ENCODE measurements around the gene TMEM217. TPM values are rescaled to one million over a fixed set of nuclear protein-coding genes. Genes with fewer than 3 reads are reported as not detected.

Gene TMEM217
- total RNA-seq, 1 donor = 3.3 TPM

DNA sequence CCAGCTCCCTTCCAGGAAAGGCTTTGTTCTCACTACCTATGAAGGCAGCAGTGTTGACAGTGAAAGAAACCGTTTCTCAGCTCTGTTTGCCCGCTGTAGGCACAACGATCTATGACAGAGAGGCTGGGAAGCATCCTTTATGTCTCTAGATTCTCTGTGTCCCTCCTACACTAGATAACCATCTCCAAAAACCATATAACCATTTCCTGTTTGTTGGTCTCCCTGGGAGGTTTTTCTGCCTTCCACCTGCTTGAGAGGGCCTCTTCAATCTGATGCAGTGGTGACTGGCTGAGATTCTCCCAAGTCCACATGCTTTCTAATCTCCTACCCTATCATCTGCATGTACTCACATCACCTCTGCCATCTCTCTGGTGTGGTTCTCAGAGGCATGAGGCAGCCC, 32.0 kb upstream of the TMEM217 start:
- Histone ChIP-seq H3K4me1 (ENCODE audit: insufficient read depth, low read length) (no peaks in the 10 kb centered on the region), H3K36me3 (ENCODE audit: insufficient read depth, low read length) (peaks cover 48% of the 10 kb centered on the region), H2AFZ (ENCODE audit: low read length) (no peak overlapping the region), H3K27ac (ENCODE audit: low read depth, low read length) (no peak overlapping the region), H3K9me3 (ENCODE audit: low read depth, low read length) (no peaks in the 10 kb centered on the region), H3K27me3 (ENCODE audit: insufficient read depth, low read length) (no peaks in the 10 kb centered on the region), H3K4me2 (ENCODE audit: insufficient read depth, low read length) (no peak overlapping the region), H3K79me2 (ENCODE audit: insufficient read depth, low read length) (no peaks in the 10 kb centered on the region), H3K4me3 (ENCODE audit: insufficient read depth, low read length) (no peak overlapping the region), H4K20me1 (ENCODE audit: insufficient read depth, low read length) (peaks cover 3% of the 10 kb centered on the region)
- DNase-seq (ENCODE audit: insufficient read length, low spot score, missing footprints) = no peak
- no peak for TF ChIP-seq CTCF (IDR thresholded peaks at IDR 0.05; ENCODE audit: extremely low read depth, low read depth, low read length)

DNA sequence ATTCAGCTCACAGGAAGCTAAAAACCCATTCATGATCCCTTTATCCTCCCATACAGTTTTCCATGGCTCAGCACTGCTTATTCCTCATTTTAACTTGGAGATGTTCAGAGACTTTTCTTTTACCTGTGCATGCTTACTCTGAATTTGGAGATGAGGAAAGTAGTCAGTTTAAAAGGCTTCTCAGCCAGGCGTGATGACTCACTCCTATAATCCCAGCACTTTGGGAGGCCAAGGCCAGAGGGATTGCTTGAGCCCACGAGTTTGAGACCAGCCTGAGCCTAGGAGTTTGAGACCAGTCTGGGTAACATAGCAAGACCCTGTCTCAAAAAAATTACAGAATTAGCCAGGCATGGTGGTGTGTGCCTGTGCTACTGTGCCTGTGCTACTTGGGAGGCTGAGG, 30.3 kb upstream of the TMEM217 start:
- H3K4me2 ChIP-seq (ENCODE audit: insufficient read depth, low read length) = no peak overlapping the region
- H3K9me3 ChIP-seq (ENCODE audit: low read depth, low read length) = no peaks in the 10 kb centered on the region
- no peak for TF ChIP-seq CTCF (IDR thresholded peaks at IDR 0.05; ENCODE audit: extremely low read depth, low read depth, low read length)
- DNase-seq (ENCODE audit: insufficient read length, low spot score, missing footprints) = no peak
- H3K79me2 ChIP-seq (ENCODE audit: insufficient read depth, low read length) = no peaks in the 10 kb centered on the region
- peaks cover 48% of the 10 kb centered on the region for H3K36me3 ChIP-seq (ENCODE audit: insufficient read depth, low read length)
- H4K20me1 ChIP-seq (ENCODE audit: insufficient read depth, low read length) = peaks cover 3% of the 10 kb centered on the region
- H3K27me3 ChIP-seq (ENCODE audit: insufficient read depth, low read length) = no peaks in the 10 kb centered on the region
- no peak overlapping the region for H2AFZ ChIP-seq (ENCODE audit: low read length)
- no peaks in the 10 kb centered on the region for H3K4me1 ChIP-seq (ENCODE audit: insufficient read depth, low read length)
- H3K4me3 ChIP-seq (ENCODE audit: insufficient read depth, low read length) = no peak overlapping the region
- H3K27ac ChIP-seq (ENCODE audit: low read depth, low read length) = no peak overlapping the region

GRCh38 chr6:37287519-37288157, 29.7 kb upstream of the TMEM217 start:
- TF ChIP-seq CTCF (IDR thresholded peaks at IDR 0.05; ENCODE audit: extremely low read depth, low read depth, low read length) = no peak
- no peaks in the 10 kb centered on the region for H3K79me2 ChIP-seq (ENCODE audit: insufficient read depth, low read length)
- no peaks in the 10 kb centered on the region for H3K9me3 ChIP-seq (ENCODE audit: low read depth, low read length)
- no peaks in the 10 kb centered on the region for H3K4me1 ChIP-seq (ENCODE audit: insufficient read depth, low read length)
- DNase-seq (ENCODE audit: insufficient read length, low spot score, missing footprints) = peak; percentile 19
- no peak overlapping the region for H3K4me3 ChIP-seq (ENCODE audit: insufficient read depth, low read length)
- H3K36me3 ChIP-seq (ENCODE audit: insufficient read depth, low read length) = peaks cover 53% of the 10 kb centered on the region
- no peak overlapping the region for H2AFZ ChIP-seq (ENCODE audit: low read length)
- H3K27ac ChIP-seq (ENCODE audit: low read depth, low read length) = no peak overlapping the region
- H4K20me1 ChIP-seq (ENCODE audit: insufficient read depth, low read length) = peaks cover 3% of the 10 kb centered on the region
- H3K4me2 ChIP-seq (ENCODE audit: insufficient read depth, low read length) = no peak overlapping the region
- no peaks in the 10 kb centered on the region for H3K27me3 ChIP-seq (ENCODE audit: insufficient read depth, low read length)

- Histone ChIP-seq H3K9me3 (ENCODE audit: low read depth, low read length) (no peaks in the 10 kb centered on the region), H3K27me3 (ENCODE audit: insufficient read depth, low read length) (no peaks in the 10 kb centered on the region), H2AFZ (ENCODE audit: low read length) (no peak overlapping the region), H3K4me1 (ENCODE audit: insufficient read depth, low read length) (no peaks in the 10 kb centered on the region), H3K79me2 (ENCODE audit: insufficient read depth, low read length) (no peaks in the 10 kb centered on the region), H4K20me1 (ENCODE audit: insufficient read depth, low read length) (peaks cover 3% of the 10 kb centered on the region), H3K27ac (ENCODE audit: low read depth, low read length) (no peak overlapping the region), H3K4me3 (ENCODE audit: insufficient read depth, low read length) (no peak overlapping the region), H3K36me3 (ENCODE audit: insufficient read depth, low read length) (peaks cover 43% of the 10 kb centered on the region), H3K4me2 (ENCODE audit: insufficient read depth, low read length) (no peak overlapping the region)
- TF ChIP-seq CTCF (IDR thresholded peaks at IDR 0.05; ENCODE audit: extremely low read depth, low read depth, low read length) = no peak
- DNase-seq (ENCODE audit: insufficient read length, low spot score, missing footprints) = peak; percentile 34
Observed at GRCh38 chr6:37285861-37286311, 27.9 kb upstream of the TMEM217 start.
